Mucosa of descending colon (tissue), 3 donors: ENCODE measurements around the gene CADPS2. TPM values are rescaled to one million over a fixed set of nuclear protein-coding genes. Genes with fewer than 3 reads are reported as not detected.

Source experiments
- ATAC-seq: fragments of 200-7000 bp; cut with Tn5 transposase; one replicate; pipeline ENCODE4 v1.9.1; 2020; ENCODE audit warnings: mild to moderate bottlenecking, moderate library complexity
- DNase-seq, 3 donors: peaks; one replicate each; pipeline ENCODE4 v3.0.0-alpha.2; 2020
- H3K36me3 ChIP-seq: fragments of 200-600 bp; one replicate; pipeline ENCODE4 v1.8.0; 2021; ENCODE audit warnings: low read depth, mild to moderate bottlenecking
- H3K4me1 ChIP-seq: fragments of 200-600 bp; one replicate; pipeline ENCODE4 v1.8.0; 2021; ENCODE audit warnings: low read depth, mild to moderate bottlenecking
- H3K4me3 ChIP-seq: fragments of 200-600 bp; one replicate; pipeline ENCODE4 v1.8.0; 2021; ENCODE audit warnings: mild to moderate bottlenecking
- H3K9me3 ChIP-seq: fragments of 200-600 bp; one replicate; pipeline ENCODE4 v1.8.0; 2021; ENCODE audit warnings: mild to moderate bottlenecking
- CTCF ChIP-seq: fragments of 200-600 bp; IDR thresholded peaks from one replicate; pipeline ENCODE4 v1.8.0; 2022; ENCODE audit warnings: antibody characterized with exemption, mild to moderate bottlenecking
- intact Hi-C, 2 donors: fragments of 100-400 bp; cut with DNase I in 1 of 2; cut with micrococcal nuclease in 1 of 2; formaldehyde crosslinking; loops; one replicate each; pipeline versions ENCODE4 v1.11.0 to v1.11.1; 2022; cut with DNase I, micrococcal nuclease
- total RNA-seq, 3 donors: library from RNA; stranded (reverse); fragmentation: NEBNext Ultra II Directional in 2 of 3; extraction: Animal tissue kit (Norgen Biotek cat#: 25700) in 2 of 3; gene quantifications; one replicate each; pipeline versions ENCODE4 v1.2.1 to v1.2.4, GENCODE V29; 2021 to 2023
- donor health status: DM: no; HTN: no; CAD: no; lungs with moderate emphysema.
- donor health status: DM: no; HTN: no; CAD: no.
- donor health status: DM: no; HTN: yes; CAD: no.

Gene CADPS2
- total RNA-seq, 3 donors from 2014 or later, result 11.3 to 12.7 (median 11.7) TPM

- ATAC-seq (no peak), DNase-seq (no peak)
- H3K4me3 ChIP-seq, result no peak overlapping the region
- no peaks in the 10 kb centered on the region for H3K4me1 ChIP-seq
- intact Hi-C loops, result no loop called here
- H3K36me3 ChIP-seq, result no peaks in the 10 kb centered on the region
- no peak for TF ChIP-seq CTCF
- H3K9me3 ChIP-seq, result no peaks in the 10 kb centered on the region
Observed at GRCh38 chr7:122802301-122802751, 83.9 kb downstream of the CADPS2 start.

- no peak for DNase-seq
- H3K4me3 ChIP-seq, result no peak overlapping the region
- no peaks in the 10 kb centered on the region for H3K9me3 ChIP-seq
- H3K4me1 ChIP-seq, result no peaks in the 10 kb centered on the region
- no peak for TF ChIP-seq CTCF
- intact Hi-C loops, result no loop called here
- ATAC-seq, result no peak
- H3K36me3 ChIP-seq, result no peaks in the 10 kb centered on the region
Observed at GRCh38 chr7:122791959-122792545, 94.2 kb downstream of the CADPS2 start.

GRCh38 chr7:122790591-122790990, 95.7 kb downstream of the CADPS2 start:
- Histone ChIP-seq H3K4me3 (no peak overlapping the region), H3K4me1 (no peaks in the 10 kb centered on the region), H3K36me3 (no peaks in the 10 kb centered on the region), H3K9me3 (no peaks in the 10 kb centered on the region)
- intact Hi-C loops, result no loop called here
- no peak for TF ChIP-seq CTCF
- ATAC-seq (no peak), DNase-seq (no peak)

- H3K36me3 ChIP-seq, result no peaks in the 10 kb centered on the region
Observed at GRCh38 chr7:122790132-122790531, 96.1 kb downstream of the CADPS2 start.

GRCh38 chr7:122789156-122789555, 97.1 kb downstream of the CADPS2 start:
- H3K4me3 ChIP-seq, result no peak overlapping the region
- TF ChIP-seq CTCF, result no peak
- H3K36me3 ChIP-seq, result no peaks in the 10 kb centered on the region
- no peak for ATAC-seq
- H3K4me1 ChIP-seq, result no peaks in the 10 kb centered on the region
- no peaks in the 10 kb centered on the region for H3K9me3 ChIP-seq
- intact Hi-C loops, result no loop called here
- no peak for DNase-seq

More at GRCh38 chr7:122790132-122790531, 96.1 kb downstream of the CADPS2 start:
- H3K4me3 ChIP-seq, result no peak overlapping the region
- DNase-seq (no peak), ATAC-seq (no peak)
- no peaks in the 10 kb centered on the region for H3K4me1 ChIP-seq
- intact Hi-C loops, result no loop called here
- TF ChIP-seq CTCF, result no peak
- no peaks in the 10 kb centered on the region for H3K9me3 ChIP-seq
